ENCODE measurements around the gene OR52H1.

Gene OR52H1

DNA sequence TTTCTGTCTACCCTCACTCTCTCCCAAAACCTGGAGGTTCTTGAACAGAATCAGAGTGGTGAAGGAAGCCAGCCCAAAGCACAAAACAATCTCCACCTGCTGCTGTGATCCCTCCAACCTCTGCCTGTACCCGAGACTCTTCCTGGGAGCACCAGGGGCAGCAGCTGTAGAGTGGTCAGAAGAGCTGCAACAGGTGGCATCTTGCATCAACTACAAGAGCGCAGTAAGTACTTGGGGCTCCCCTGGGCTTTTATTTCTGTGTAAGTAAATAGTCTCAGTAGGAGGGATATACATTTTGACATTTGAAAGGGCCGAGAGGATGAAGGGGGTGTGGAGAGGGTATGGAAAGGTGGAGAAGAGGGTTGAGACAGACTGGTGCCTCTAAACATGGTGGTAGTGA, 23.6 kb downstream of the OR52H1 start:
- DNase-seq (ENCODE audit: low read depth): no peak
- in situ Hi-C loops (cut with HindIII; ENCODE audit: low sequenced_read_pairs): no loop called here
- TF ChIP-seq, protein P1, sequence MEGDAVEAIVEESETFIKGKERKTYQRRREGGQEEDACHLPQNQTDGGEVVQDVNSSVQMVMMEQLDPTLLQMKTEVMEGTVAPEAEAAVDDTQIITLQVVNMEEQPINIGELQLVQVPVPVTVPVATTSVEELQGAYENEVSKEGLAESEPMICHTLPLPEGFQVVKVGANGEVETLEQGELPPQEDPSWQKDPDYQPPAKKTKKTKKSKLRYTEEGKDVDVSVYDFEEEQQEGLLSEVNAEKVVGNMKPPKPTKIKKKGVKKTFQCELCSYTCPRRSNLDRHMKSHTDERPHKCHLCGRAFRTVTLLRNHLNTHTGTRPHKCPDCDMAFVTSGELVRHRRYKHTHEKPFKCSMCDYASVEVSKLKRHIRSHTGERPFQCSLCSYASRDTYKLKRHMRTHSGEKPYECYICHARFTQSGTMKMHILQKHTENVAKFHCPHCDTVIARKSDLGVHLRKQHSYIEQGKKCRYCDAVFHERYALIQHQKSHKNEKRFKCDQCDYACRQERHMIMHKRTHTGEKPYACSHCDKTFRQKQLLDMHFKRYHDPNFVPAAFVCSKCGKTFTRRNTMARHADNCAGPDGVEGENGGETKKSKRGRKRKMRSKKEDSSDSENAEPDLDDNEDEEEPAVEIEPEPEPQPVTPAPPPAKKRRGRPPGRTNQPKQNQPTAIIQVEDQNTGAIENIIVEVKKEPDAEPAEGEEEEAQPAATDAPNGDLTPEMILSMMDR (IDR thresholded peaks at IDR 0.05; ENCODE audit: low read depth, low read length, missing control alignments): no peak
- no peak overlapping the region for H3K4me3 ChIP-seq (ENCODE audit: low read depth, low read length)

DNA sequence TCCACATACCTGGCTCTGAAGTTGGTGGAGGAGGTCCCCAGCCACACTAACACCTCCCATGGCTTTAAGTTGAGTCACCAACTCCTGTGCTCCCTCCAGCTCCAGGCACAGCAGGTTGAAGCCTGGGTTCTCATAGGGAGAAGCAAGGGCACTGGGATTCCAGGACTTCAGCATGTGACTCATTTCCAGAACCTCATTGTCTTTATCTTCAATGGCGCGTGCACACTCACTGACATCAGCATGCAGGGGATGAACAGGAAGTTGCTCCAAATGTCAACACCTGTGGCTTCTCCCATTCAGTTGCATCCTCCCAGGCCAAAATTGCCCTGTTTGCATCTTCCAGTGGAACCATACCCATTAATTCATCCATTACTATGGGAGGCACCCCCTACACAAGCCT, 26.0 kb downstream of the OR52H1 start:
- TF ChIP-seq, protein P1 (IDR thresholded peaks at IDR 0.05; ENCODE audit: low read depth, low read length, missing control alignments): no peak
- in situ Hi-C loops (cut with HindIII; ENCODE audit: low sequenced_read_pairs): no loop called here
- DNase-seq (ENCODE audit: low read depth): no peak
- no peak overlapping the region for H3K4me3 ChIP-seq (ENCODE audit: low read depth, low read length)

DNA sequence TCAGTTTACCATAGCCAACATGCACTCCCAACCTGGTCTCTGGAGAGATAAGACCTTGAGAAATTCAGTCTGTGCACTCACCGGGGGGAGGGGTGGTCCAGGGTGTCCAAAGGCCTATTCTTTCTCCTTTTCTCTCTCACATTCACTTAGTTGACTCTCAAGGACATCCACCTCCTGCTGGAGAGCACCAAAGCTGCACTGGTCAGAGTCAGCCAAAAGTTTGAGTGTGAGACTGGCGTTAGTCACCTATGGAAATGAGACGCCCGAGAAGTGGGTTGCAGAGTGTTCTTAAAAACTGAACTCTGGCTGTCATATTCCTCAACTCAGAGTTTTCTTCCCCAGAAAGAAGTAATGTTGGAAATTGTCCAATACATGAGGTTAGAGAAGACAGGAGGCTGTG, 26.8 kb downstream of the OR52H1 start:
- DNase-seq (ENCODE audit: low read depth): no peak
- in situ Hi-C loops (cut with HindIII; ENCODE audit: low sequenced_read_pairs): no loop called here
- no peak overlapping the region for H3K4me3 ChIP-seq (ENCODE audit: low read depth, low read length)
- TF ChIP-seq, protein P1 (IDR thresholded peaks at IDR 0.05; ENCODE audit: low read depth, low read length, missing control alignments): no peak

DNA sequence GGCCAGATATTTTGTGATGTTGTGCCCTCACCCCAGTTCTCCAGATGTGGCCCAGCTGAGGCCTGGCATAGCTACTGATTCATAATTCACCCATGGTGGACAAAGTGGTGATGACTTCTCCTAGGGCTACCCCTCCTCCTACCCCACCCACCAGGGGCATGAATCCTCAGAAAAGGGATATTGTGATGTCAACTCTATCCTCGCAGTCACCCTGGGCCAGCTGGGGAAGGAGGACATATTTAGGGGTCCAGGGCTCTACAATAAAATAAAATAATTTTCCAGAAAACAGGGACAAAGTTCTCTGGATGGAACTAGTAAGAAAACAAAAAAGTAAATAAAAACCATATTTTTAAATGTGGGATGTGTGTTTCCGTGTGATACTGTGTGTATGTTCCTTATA, 31.7 kb downstream of the OR52H1 start, which contains the start of gene UBQLNL:
UBQLNL (minus strand) TSS at position 101 of the 400 bp plus-strand sequence. CDS start 258 bp downstream, outside the sequence.
- H3K4me3 ChIP-seq (ENCODE audit: low read depth, low read length): no peak within 1 kb of the TSS
- in situ Hi-C loops (cut with HindIII; ENCODE audit: low sequenced_read_pairs): no loop called here
- TF ChIP-seq, protein P1 (IDR thresholded peaks at IDR 0.05; ENCODE audit: low read depth, low read length, missing control alignments): no peak
- no peak for DNase-seq (ENCODE audit: low read depth)

DNA sequence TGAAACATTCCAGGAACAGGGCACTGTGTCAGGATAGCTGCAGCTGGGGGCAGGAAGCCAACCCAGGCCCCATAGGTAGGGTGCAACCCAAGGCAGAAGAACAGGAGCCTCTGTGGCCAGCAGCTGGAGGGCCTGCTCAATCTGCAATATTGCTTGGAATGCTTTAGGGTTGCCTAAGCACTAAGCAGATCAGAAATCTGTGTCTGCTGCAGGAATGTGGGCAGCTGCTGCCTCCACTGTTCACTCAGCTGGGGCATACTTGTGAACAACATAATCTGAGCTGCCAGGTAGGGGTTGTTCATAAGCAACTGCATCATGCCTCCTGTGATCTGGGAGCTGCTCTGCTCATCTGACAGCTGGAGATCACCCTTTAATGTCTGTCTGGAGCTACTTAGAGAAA, 33.5 kb downstream of the OR52H1 start:
- in situ Hi-C loops (cut with HindIII; ENCODE audit: low sequenced_read_pairs): no loop called here
- TF ChIP-seq, protein P1 (IDR thresholded peaks at IDR 0.05; ENCODE audit: low read depth, low read length, missing control alignments): no peak
- DNase-seq (ENCODE audit: low read depth): no peak
- H3K4me3 ChIP-seq (ENCODE audit: low read depth, low read length): no peak overlapping the region

DNA sequence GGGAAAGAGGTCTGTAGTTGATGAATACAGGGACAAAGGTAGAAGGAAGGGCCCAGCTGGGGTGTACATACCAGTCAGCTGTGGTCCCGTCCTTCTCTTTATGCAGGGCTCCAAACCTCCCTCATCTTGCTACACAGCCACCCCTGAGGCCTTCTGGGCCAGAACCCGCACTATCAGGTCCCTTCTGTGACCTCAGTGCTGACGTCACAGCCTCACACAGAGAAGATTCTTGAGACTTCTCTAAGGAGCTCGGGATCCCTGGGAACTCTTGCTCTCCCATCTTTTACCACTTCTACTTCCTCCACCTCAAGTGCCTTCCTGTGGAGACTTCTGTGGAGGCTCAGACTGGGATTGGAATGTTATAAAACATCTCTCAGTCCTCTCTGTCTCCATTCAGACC, 38.5 kb downstream of the OR52H1 start, which contains the start of gene UBQLN3:
UBQLN3 (minus strand) TSS at position 155 of the 400 bp plus-strand sequence. CDS start 399 bp downstream, outside the sequence.
- in situ Hi-C loops (cut with HindIII; ENCODE audit: low sequenced_read_pairs): no loop called here
- DNase-seq (ENCODE audit: low read depth): no peak
- TF ChIP-seq, protein P1 (IDR thresholded peaks at IDR 0.05; ENCODE audit: low read depth, low read length, missing control alignments): no peak
- H3K4me3 ChIP-seq (ENCODE audit: low read depth, low read length): no peak within 1 kb of the TSS
